Endothelial cell of umbilical vein (primary cell): ENCODE data around the gene SORCS1. TPM values are rescaled to one million over a fixed set of nuclear protein-coding genes. Genes with fewer than 3 reads are reported as not detected.

ENCODE experiments used
- BruUV-seq: library from RNA; stranded (reverse); fragments of 400-500 nt; replicated peaks from 2 replicates; lab custom pipeline; 2021; lab: Mats Ljungman, UMichigan
- CTCF ChIA-PET: fragments of 300-600, 350-600 bp; sonication (Branson Sonifier 250); formaldehyde crosslinking; loops from one replicate; lab custom pipeline; 2021; ENCODE audit warnings: antibody characterized with exemption, inconsistent platforms; lab: Charles Lee
- POLR2A ChIA-PET: fragments of 300-600, 350-600 bp; sonication (Branson Sonifier 250); formaldehyde crosslinking; loops from one replicate; lab custom pipeline; 2021; ENCODE audit warnings: antibody characterized with exemption, inconsistent platforms; lab: Charles Lee
- DNase-seq: peaks from one replicate; pipeline ENCODE4 v3.0.0-alpha.2; 2011; ENCODE audit warnings: low read depth, low spot score
- FAIRE-seq: peaks from 2 replicates; lab custom pipeline; 2011; peaks lifted over from hg19 to GRCh38; lab: Jason Lieb, UNC
- H2AFZ ChIP-seq: 2 replicates; pipeline ENCODE4 v1.6.0; 2012; ENCODE audit warnings: low read depth, low read length, control low read depth, inconsistent platforms
- H3K27ac ChIP-seq: 2 replicates; pipeline ENCODE4 v1.5.1; 2011; ENCODE audit warnings: low read depth, mild to moderate bottlenecking, control low read depth, low read length, moderate library complexity; ENCODE audit not compliant: insufficient read depth
- H3K27me3 ChIP-seq, 2 experiments: 2 replicates each; pipeline versions ENCODE4 v1.6.0 to v1.6.1; 2011; ENCODE audit warnings: low read length in 2 of 2, mixed read lengths in 1 of 2; ENCODE audit not compliant: control insufficient read depth in 2 of 2, insufficient read depth in 2 of 2
- H3K36me3 ChIP-seq, 2 experiments: 2 replicates in 1 of 2; 3 replicates in 1 of 2; pipeline ENCODE4 v1.5.1; 2011; ENCODE audit warnings: low read length in 2 of 2, mild to moderate bottlenecking in 1 of 2, moderate library complexity in 1 of 2; ENCODE audit not compliant: control insufficient read depth in 2 of 2, insufficient read depth in 2 of 2; ENCODE audit errors: extremely low read depth in 1 of 2
- H3K4me1 ChIP-seq: 3 replicates; pipeline ENCODE4 v1.5.1; 2011; ENCODE audit warnings: mild to moderate bottlenecking, low read length; ENCODE audit not compliant: control insufficient read depth, insufficient read depth; ENCODE audit errors: extremely low read depth
- H3K4me2 ChIP-seq: 2 replicates; pipeline ENCODE4 v1.6.1; 2011; ENCODE audit warnings: low read length, control low read depth, mixed read lengths; ENCODE audit not compliant: insufficient read depth
- H3K4me3 ChIP-seq, 3 experiments: fragments of 200-600 bp in 1 of 3; sonication (generic), shearing (Covaris generic) in 1 of 3; replicated peaks in 1 of 3; 2 replicates each; pipeline ENCODE4 v1.5.1; 2011 to 2016; ENCODE audit warnings: control low read depth in 3 of 3, low read length in 3 of 3, mild to moderate bottlenecking in 2 of 3, inconsistent platforms in 1 of 3, low read depth in 1 of 3, moderate library complexity in 1 of 3; ENCODE audit not compliant: insufficient read depth in 1 of 3
- H3K79me2 ChIP-seq: 2 replicates; pipeline ENCODE4 v1.6.0; 2012; ENCODE audit warnings: low read length, inconsistent platforms; ENCODE audit not compliant: control insufficient read depth, insufficient read depth
- H3K9ac ChIP-seq: replicated peaks from 2 replicates; pipeline ENCODE3; 2011; ENCODE audit warnings: low read length, control low read depth; ENCODE audit not compliant: insufficient read depth; ENCODE audit errors: extremely low read depth
- H3K9me1 ChIP-seq: replicated peaks from 3 replicates; pipeline ENCODE4 v1.6.0; 2011; ENCODE audit warnings: mild to moderate bottlenecking, low read length; ENCODE audit not compliant: control insufficient read depth, insufficient read depth; ENCODE audit errors: extremely low read depth
- H3K9me3 ChIP-seq: replicated peaks from 2 replicates; pipeline ENCODE4 v1.5.1; 2012; ENCODE audit warnings: low read length, inconsistent platforms; ENCODE audit not compliant: control insufficient read depth, insufficient read depth
- H4K20me1 ChIP-seq: replicated peaks from 2 replicates; pipeline ENCODE3; 2011; ENCODE audit warnings: mild to moderate bottlenecking, low read length; ENCODE audit not compliant: control insufficient read depth, insufficient read depth; ENCODE audit errors: extremely low read depth
- CTCF ChIP-seq, 2 donors: IDR thresholded peaks; 1 replicate in 1 of 2; 2 replicates in 1 of 2; pipeline ENCODE4 v1.5.1; 2011; ENCODE audit warnings: low read length in 2 of 2, mild to moderate bottlenecking in 2 of 2, moderate library complexity in 2 of 2, control low read depth in 1 of 2, inconsistent platforms in 1 of 2, low read depth in 1 of 2; ENCODE audit not compliant: insufficient read depth in 1 of 2; ENCODE audit errors: extremely low read depth in 1 of 2
- EZH2 ChIP-seq: IDR thresholded peaks from 2 replicates; pipeline ENCODE4 v1.6.1; 2012; ENCODE audit warnings: borderline replicate concordance, low read depth, mild to moderate bottlenecking, moderate library complexity, low read length, inconsistent platforms; ENCODE audit not compliant: severe bottlenecking
- FOS ChIP-seq: IDR thresholded peaks from 2 replicates; pipeline ENCODE4 v1.6.1; 2011; ENCODE audit warnings: mild to moderate bottlenecking, low read length, moderate library complexity, borderline replicate concordance; ENCODE audit not compliant: insufficient read depth
- GATA2 ChIP-seq: IDR thresholded peaks from 2 replicates; pipeline ENCODE4 v1.7.0; 2011; ENCODE audit warnings: low read depth, mild to moderate bottlenecking, moderate library complexity, mixed read lengths, low read length; ENCODE audit not compliant: insufficient read length, insufficient read depth
- JUN ChIP-seq: IDR thresholded peaks from 2 replicates; pipeline ENCODE4 v1.6.1; 2011; ENCODE audit warnings: borderline replicate concordance, low read depth; ENCODE audit not compliant: insufficient read length, insufficient read depth
- MAX ChIP-seq: IDR thresholded peaks from 2 replicates; pipeline ENCODE4 v1.6.1; 2011; ENCODE audit not compliant: insufficient read depth, insufficient read length
- MYC ChIP-seq: IDR thresholded peaks from one replicate; pipeline ENCODE4 v1.6.1; 2011; ENCODE audit warnings: mild to moderate bottlenecking, low read depth, low read length
- POLR2A ChIP-seq: IDR thresholded peaks from 2 replicates; pipeline ENCODE4 v1.6.1; 2012; ENCODE audit warnings: low read depth, mild to moderate bottlenecking, control low read depth, low read length
- POLR2AphosphoS5 ChIP-seq: IDR thresholded peaks from 2 replicates; pipeline ENCODE4 v1.6.1; 2012; ENCODE audit warnings: low read depth, mild to moderate bottlenecking, control low read depth, low read length, moderate library complexity; ENCODE audit not compliant: insufficient read depth
- dilution Hi-C: fragments of 300-500 bp; cut with MboI; formaldehyde crosslinking; loops from one replicate; pipeline ENCODE4 v1.15.0; 2019; ENCODE audit warnings: low sequenced_read_pairs; ENCODE audit not compliant: extremely low pct_ligation_motif_present
- intact Hi-C: fragments of 100-400 bp; cut with micrococcal nuclease; formaldehyde crosslinking; loops from one replicate; pipeline ENCODE4 v1.10.0; 2022
- polyA plus RNA-seq, 4 experiments: library from polyadenylated mRNA; depleted of rRNA in 3 of 4; stranded (reverse) in 3 of 4; unstranded in 1 of 4; fragments of >200 nt; gene quantifications; 2 replicates each; pipeline versions ENCODE4 v1.2.1 to v1.2.3, GENCODE V29; 2011 to 2012; ENCODE audit warnings: missing spikeins in 1 of 4
- total RNA-seq: library from RNA; stranded (reverse); gene quantifications from 2 replicates; pipeline ENCODE4 v1.2.3, GENCODE V29; 2021

Gene SORCS1
- total and polyA plus RNA-seq, 2 donors (not counting 3 experiments of a cell fraction or from before 2014, with no cell fraction given), result not detected

- Histone ChIP-seq H3K27me3 (no peaks in the 10 kb centered on the region), H3K9ac (no peak overlapping the region), H3K9me1 (no peaks in the 10 kb centered on the region), H3K4me2 (no peak overlapping the region), H3K27ac (no peak overlapping the region), H3K4me1 (no peaks in the 10 kb centered on the region), H3K36me3 (no peaks in the 10 kb centered on the region), H4K20me1 (no peaks in the 10 kb centered on the region), H3K4me3 (no peak overlapping the region), H2AFZ (no peak overlapping the region), H3K79me2 (no peaks in the 10 kb centered on the region), H3K9me3 (peaks cover 1% of the 10 kb centered on the region)
- intact Hi-C loops (no loop called here), dilution Hi-C loops (no loop called here)
- ChIA-PET CTCF (no interaction called here), POLR2A (no interaction called here)
- FAIRE-seq (no peak), DNase-seq (no peak)
- TF ChIP-seq POLR2AphosphoS5 (no peak), JUN (no peak), MYC (no peak), FOS (no peak), GATA2 (no peak), POLR2A (no peak), MAX (no peak), EZH2 (no peak), CTCF (IDR thresholded peaks at IDR 0.05; ENCODE audit: extremely low read depth in 1 of 2, insufficient read depth in 1 of 2, low read depth in 1 of 2, low read length in 2 of 2) (no peak)
- no TSS peak for BruUV-seq
Observed at GRCh38 chr10:107059872-107060271, 104.6 kb downstream of the SORCS1 start.
